WI38 (cell line): ENCODE measurements around the gene TFG.

Experiments used
- H3K4me3 ChIP-seq: 2 replicates; pipeline ENCODE4 v1.5.1; 2011; ENCODE audit warnings: low read depth, mild to moderate bottlenecking, control low read depth, low read length
- CTCF ChIP-seq: IDR thresholded peaks from 2 replicates; pipeline ENCODE4 v1.5.1; 2012; ENCODE audit warnings: low read depth, mild to moderate bottlenecking, control low read depth, low read length

Gene TFG

GRCh38 chr3:100779480-100779879, 70.2 kb downstream of the TFG start:
- H3K4me3 ChIP-seq: no peak overlapping the region
- TF ChIP-seq CTCF: no peak

GRCh38 chr3:100780071-100780622, 70.9 kb downstream of the TFG start:
- no peak for TF ChIP-seq CTCF

GRCh38 chr3:100781301-100781700, 72.0 kb downstream of the TFG start:
- TF ChIP-seq CTCF: no peak
- no peak overlapping the region for H3K4me3 ChIP-seq

More at GRCh38 chr3:100780071-100780622, 70.9 kb downstream of the TFG start:
- no peak overlapping the region for H3K4me3 ChIP-seq

GRCh38 chr3:100782348-100782747, 73.1 kb downstream of the TFG start:
- H3K4me3 ChIP-seq: no peak overlapping the region
- no peak for TF ChIP-seq CTCF

- no peak for TF ChIP-seq CTCF
- H3K4me3 ChIP-seq: no peak overlapping the region
Observed at GRCh38 chr3:100782906-100783305, 73.6 kb downstream of the TFG start.

GRCh38 chr3:100783619-100784018, 74.3 kb downstream of the TFG start:
- no peak for TF ChIP-seq CTCF
- H3K4me3 ChIP-seq: no peak overlapping the region

GRCh38 chr3:100789579-100789978, 80.3 kb downstream of the TFG start:
- H3K4me3 ChIP-seq: no peak overlapping the region
- no peak for TF ChIP-seq CTCF
